Activated CD4-positive, alpha-beta T cell treated with anti-CD3 and anti-CD28 coated beads, Interleukin-10, Interleukin-2, amounts not matched to agents 100 ng/mL and 50 ng/mL, durations not matched to agents 16 hours and 8 hours (primary cell): ENCODE results near the gene SH3TC2.

Source experiments
- DNase-seq: peaks from one replicate; pipeline ENCODE4 v3.0.0-alpha.2; 2020

The SH3TC2 gene

GRCh38 chr5:148996270-148996669 lies 66.6 kb downstream of the SH3TC2 start:
- no peak for DNase-seq

- no peak for DNase-seq
Measured at GRCh38 chr5:148995791-148996190, 67.1 kb downstream of the SH3TC2 start.

- no peak for DNase-seq
Measured at GRCh38 chr5:148993283-148993936, 69.5 kb downstream of the SH3TC2 start.

- no peak for DNase-seq
Measured at GRCh38 chr5:148992265-148992664, 70.6 kb downstream of the SH3TC2 start.

- DNase-seq, result no peak
Measured at GRCh38 chr5:148991566-148991965, 71.3 kb downstream of the SH3TC2 start.

- no peak for DNase-seq
Measured at GRCh38 chr5:148990817-148991216, 72.0 kb downstream of the SH3TC2 start.

GRCh38 chr5:148989567-148989966 lies 73.3 kb downstream of the SH3TC2 start:
- no peak for DNase-seq

GRCh38 chr5:148988328-148988727 lies 74.5 kb downstream of the SH3TC2 start:
- no peak for DNase-seq

- no peak for DNase-seq
Measured at GRCh38 chr5:148986636-148987035, 76.2 kb downstream of the SH3TC2 start.

GRCh38 chr5:148984345-148984744 lies 78.5 kb downstream of the SH3TC2 start:
- DNase-seq, result no peak

GRCh38 chr5:148981353-148981752 lies 81.5 kb downstream of the SH3TC2 start:
- no peak for DNase-seq

- no peak for DNase-seq
Measured at GRCh38 chr5:148980731-148981130, 82.1 kb downstream of the SH3TC2 start.

GRCh38 chr5:148979083-148979723 lies 83.7 kb downstream of the SH3TC2 start:
- no peak for DNase-seq

GRCh38 chr5:148978370-148979082 lies 84.3 kb downstream of the SH3TC2 start:
- no peak for DNase-seq

- DNase-seq, result no peak
Measured at GRCh38 chr5:148976569-148977381, 86.1 kb downstream of the SH3TC2 start.

- DNase-seq, result no peak
Measured at GRCh38 chr5:148974642-148975327, 88.1 kb downstream of the SH3TC2 start.

GRCh38 chr5:148973455-148973854 lies 89.4 kb downstream of the SH3TC2 start:
- no peak for DNase-seq

- DNase-seq, result no peak
Measured at GRCh38 chr5:148972974-148973374, 89.9 kb downstream of the SH3TC2 start.

GRCh38 chr5:148972396-148972795 lies 90.5 kb downstream of the SH3TC2 start:
- DNase-seq, result no peak

GRCh38 chr5:148970876-148971275 lies 92.0 kb downstream of the SH3TC2 start:
- DNase-seq, result no peak

GRCh38 chr5:148970228-148970627 lies 92.6 kb downstream of the SH3TC2 start:
- no peak for DNase-seq

GRCh38 chr5:148969291-148969690 lies 93.6 kb downstream of the SH3TC2 start:
- no peak for DNase-seq

GRCh38 chr5:148968311-148968710 lies 94.6 kb downstream of the SH3TC2 start:
- DNase-seq, result no peak
